Fibroblast of lung (primary cell): ENCODE data around the gene ZNF710.

Source experiments
- CTCF ChIP-seq, 2 donors: IDR thresholded peaks in 1 of 2; conservative IDR thresholded peaks in 1 of 2; 1 replicate in 1 of 2; 2 replicates in 1 of 2; pipeline ENCODE4 v1.5.1; 2011 to 2012; ENCODE audit warnings: low read length in 2 of 2, control low read depth in 1 of 2, inconsistent platforms in 1 of 2, low read depth in 1 of 2, mild to moderate bottlenecking in 1 of 2
- EZH2 ChIP-seq: IDR thresholded peaks from 2 replicates; pipeline ENCODE4 v1.5.1; 2012; ENCODE audit warnings: low read length, control low read depth, mild to moderate bottlenecking; ENCODE audit errors: missing control alignments

DNA sequence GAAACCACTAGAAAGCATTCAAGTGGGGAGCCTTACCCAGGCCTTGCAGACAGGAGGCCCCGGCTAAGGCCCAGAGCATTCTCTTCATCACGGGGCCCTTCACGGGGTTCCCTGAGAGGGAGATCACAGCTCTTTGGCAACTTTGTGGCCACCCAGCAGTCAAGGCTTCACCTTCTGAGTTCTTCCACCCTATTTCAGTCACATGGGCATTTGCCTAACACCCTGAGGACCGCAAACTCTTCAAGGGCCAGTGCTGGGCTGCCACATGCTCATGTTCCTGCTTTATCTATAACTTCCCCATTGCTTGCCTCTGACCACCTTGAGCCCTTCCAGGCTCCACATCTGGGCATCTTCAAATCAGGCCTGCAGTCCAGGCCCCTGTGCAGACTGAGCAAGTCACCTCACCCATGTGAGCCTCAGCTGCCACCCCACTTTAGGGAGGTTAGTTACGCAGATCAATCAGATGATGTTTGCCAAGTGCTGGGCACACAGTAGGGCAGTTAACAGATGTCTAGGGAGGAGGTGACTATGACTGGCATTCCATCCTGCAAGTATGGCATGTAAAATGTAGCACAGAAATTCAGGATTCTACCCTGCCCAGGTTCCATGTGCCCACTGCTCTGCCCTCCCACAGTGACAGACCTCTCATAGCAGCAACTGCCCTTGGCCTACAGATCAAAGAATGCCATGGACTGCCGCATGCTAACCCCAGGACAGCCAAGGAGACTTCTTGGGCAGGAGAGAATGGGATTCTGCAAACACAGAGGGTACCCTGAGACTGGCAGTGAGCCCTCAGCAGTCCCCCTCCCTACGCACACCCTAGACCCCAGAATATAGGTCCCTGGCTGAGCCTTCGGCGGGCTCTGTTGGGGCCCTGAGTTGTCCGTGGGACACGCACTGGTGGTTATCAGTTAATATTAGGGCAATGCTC, 37.6 kb upstream of the ZNF710 start:
- TF ChIP-seq CTCF (conservative IDR thresholded peaks at IDR 0.05 in 1 of 2, IDR thresholded peaks at IDR 0.05 in 1 of 2; ENCODE audit: low read depth in 1 of 2, low read length in 2 of 2) (no peak), EZH2 (no peak)
